Measurements from ENCODE around the gene TMEM178B. TPM values are rescaled to one million over a fixed set of nuclear protein-coding genes. Genes with fewer than 3 reads are reported as not detected.

The TMEM178B gene
- total RNA-seq, 2 experiments from 2014 or later, result not detected

- intact Hi-C loops (cut with DNase I, micrococcal nuclease), result no loop called here
- CTCF ChIA-PET, result no interaction called here
- TF ChIP-seq, protein P1, sequence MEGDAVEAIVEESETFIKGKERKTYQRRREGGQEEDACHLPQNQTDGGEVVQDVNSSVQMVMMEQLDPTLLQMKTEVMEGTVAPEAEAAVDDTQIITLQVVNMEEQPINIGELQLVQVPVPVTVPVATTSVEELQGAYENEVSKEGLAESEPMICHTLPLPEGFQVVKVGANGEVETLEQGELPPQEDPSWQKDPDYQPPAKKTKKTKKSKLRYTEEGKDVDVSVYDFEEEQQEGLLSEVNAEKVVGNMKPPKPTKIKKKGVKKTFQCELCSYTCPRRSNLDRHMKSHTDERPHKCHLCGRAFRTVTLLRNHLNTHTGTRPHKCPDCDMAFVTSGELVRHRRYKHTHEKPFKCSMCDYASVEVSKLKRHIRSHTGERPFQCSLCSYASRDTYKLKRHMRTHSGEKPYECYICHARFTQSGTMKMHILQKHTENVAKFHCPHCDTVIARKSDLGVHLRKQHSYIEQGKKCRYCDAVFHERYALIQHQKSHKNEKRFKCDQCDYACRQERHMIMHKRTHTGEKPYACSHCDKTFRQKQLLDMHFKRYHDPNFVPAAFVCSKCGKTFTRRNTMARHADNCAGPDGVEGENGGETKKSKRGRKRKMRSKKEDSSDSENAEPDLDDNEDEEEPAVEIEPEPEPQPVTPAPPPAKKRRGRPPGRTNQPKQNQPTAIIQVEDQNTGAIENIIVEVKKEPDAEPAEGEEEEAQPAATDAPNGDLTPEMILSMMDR (IDR thresholded peaks at IDR 0.05), result no peak
- H3K27me3 Mint-ChIP-seq, result peaks cover 10% of the 10 kb centered on the region
- no peaks in the 10 kb centered on the region for H3K9me3 ChIP-seq (ENCODE audit: control insufficient read depth in 1 of 2, insufficient read depth in 1 of 2, low read length in 2 of 2)
- H3K9me3 Mint-ChIP-seq, result peaks cover 1% of the 10 kb centered on the region
- H3K36me3 ChIP-seq (ENCODE audit: insufficient read depth, low read length), result no peaks in the 10 kb centered on the region
- DNase-seq, result no peak
- no peaks in the 10 kb centered on the region for H3K36me3 Mint-ChIP-seq (ENCODE audit: low read depth)
- H3K4me3 Mint-ChIP-seq, result no peak overlapping the region
- H3K27ac ChIP-seq (ENCODE audit: low read depth in 1 of 2, low read length in 2 of 2), result no peak overlapping the region
- H3K27me3 ChIP-seq (ENCODE audit: control insufficient read depth in 1 of 2, insufficient read depth in 2 of 2, low read length in 2 of 2), result no peaks in the 10 kb centered on the region
- POLR2A ChIA-PET, result no interaction called here
- no peak for ATAC-seq (ENCODE audit: poor library complexity)
- no peak overlapping the region for H3K27ac Mint-ChIP-seq
- no peak overlapping the region for H3K4me3 ChIP-seq (ENCODE audit: low read length)
- H3K4me1 ChIP-seq (ENCODE audit: insufficient read depth, low read length), result no peaks in the 10 kb centered on the region
- H3K4me1 Mint-ChIP-seq (ENCODE audit: low read depth), result no peaks in the 10 kb centered on the region
These were observed 239.1 kb downstream of the TMEM178B start for GRCh38 chr7:141312828-141313521.

DNA sequence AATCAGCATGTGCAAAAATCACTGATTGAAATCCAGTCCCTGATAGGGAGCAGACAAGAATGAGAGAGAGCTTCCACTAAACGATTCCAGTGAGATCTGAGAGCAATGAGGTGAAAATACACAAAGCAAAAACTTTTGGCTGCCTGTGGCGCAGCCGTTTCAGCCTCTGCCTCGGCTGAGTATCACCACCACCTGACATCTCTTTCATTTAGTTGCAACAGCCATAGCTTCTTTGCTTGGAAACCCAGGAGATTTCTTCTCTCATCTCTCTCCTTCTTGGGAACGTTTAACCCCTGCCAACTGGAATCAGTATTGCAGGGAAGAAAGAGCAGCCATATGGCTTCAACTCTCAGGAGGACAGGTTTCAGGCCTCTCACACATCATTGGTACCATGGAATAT lies 240.0 kb downstream of the TMEM178B start:
- Mint-ChIP-seq H3K27ac (no peak overlapping the region), H3K4me1 (ENCODE audit: low read depth) (no peaks in the 10 kb centered on the region), H3K9me3 (peaks cover 1% of the 10 kb centered on the region), H3K4me3 (no peak overlapping the region), H3K27me3 (peaks cover 10% of the 10 kb centered on the region), H3K36me3 (ENCODE audit: low read depth) (no peaks in the 10 kb centered on the region)
- ATAC-seq (ENCODE audit: poor library complexity) (no peak), DNase-seq (no peak)
- Histone ChIP-seq H3K36me3 (ENCODE audit: insufficient read depth, low read length) (no peaks in the 10 kb centered on the region), H3K4me3 (ENCODE audit: low read length) (no peak overlapping the region), H3K4me1 (ENCODE audit: insufficient read depth, low read length) (no peaks in the 10 kb centered on the region), H3K27ac (ENCODE audit: low read depth in 1 of 2, low read length in 2 of 2) (no peak overlapping the region), H3K27me3 (ENCODE audit: control insufficient read depth in 1 of 2, insufficient read depth in 2 of 2, low read length in 2 of 2) (no peaks in the 10 kb centered on the region), H3K9me3 (ENCODE audit: control insufficient read depth in 1 of 2, insufficient read depth in 1 of 2, low read length in 2 of 2) (no peaks in the 10 kb centered on the region)
- TF ChIP-seq, protein P1 (IDR thresholded peaks at IDR 0.05), result no peak
- intact Hi-C loops (cut with DNase I, micrococcal nuclease), result no loop called here
- CTCF ChIA-PET, result no interaction called here
- POLR2A ChIA-PET, result no interaction called here

GRCh38 chr7:141317033-141317585 lies 243.2 kb downstream of the TMEM178B start:
- DNase-seq (no peak), ATAC-seq (ENCODE audit: poor library complexity) (no peak)
- no peaks in the 10 kb centered on the region for H3K9me3 Mint-ChIP-seq
- peaks cover 10% of the 10 kb centered on the region for H3K27me3 Mint-ChIP-seq
- ChIA-PET CTCF (no interaction called here), POLR2A (no interaction called here)
- Histone ChIP-seq H3K4me1 (ENCODE audit: insufficient read depth, low read length) (no peaks in the 10 kb centered on the region), H3K27ac (ENCODE audit: low read depth in 1 of 2, low read length in 2 of 2) (no peak overlapping the region), H3K4me3 (ENCODE audit: low read length) (no peak overlapping the region), H3K9me3 (ENCODE audit: control insufficient read depth in 1 of 2, insufficient read depth in 1 of 2, low read length in 2 of 2) (no peaks in the 10 kb centered on the region), H3K27me3 (ENCODE audit: control insufficient read depth in 1 of 2, insufficient read depth in 2 of 2, low read length in 2 of 2) (no peaks in the 10 kb centered on the region), H3K36me3 (ENCODE audit: insufficient read depth, low read length) (no peaks in the 10 kb centered on the region)
- TF ChIP-seq, protein P1 (IDR thresholded peaks at IDR 0.05), result no peak
- intact Hi-C loops (cut with DNase I, micrococcal nuclease), result no loop called here
- H3K36me3 Mint-ChIP-seq (ENCODE audit: low read depth), result no peaks in the 10 kb centered on the region
- H3K4me3 Mint-ChIP-seq, result no peak overlapping the region
- H3K4me1 Mint-ChIP-seq (ENCODE audit: low read depth), result no peaks in the 10 kb centered on the region
- H3K27ac Mint-ChIP-seq, result no peak overlapping the region

Data from CD4-positive, alpha-beta T cell (primary cell).